ENCODE data around the gene RSPH9. TPM values are rescaled to one million over a fixed set of nuclear protein-coding genes. Genes with fewer than 3 reads are reported as not detected.
"Not testable (repeated sequence)": the region's sequence is repeated elsewhere in the genome, so short reads cannot be mapped to it uniquely, and the experiment has no call there.

Gene RSPH9
- total RNA-seq, 1 donor from 2014 or later = not detected

- ChIA-PET POLR2A (interaction anchor here (0.6 to 3.0 kb wide), 20 partner anchors 11 to 857 kb away, joined by 3 to 23 read pairs (median 6); partner anchors contain the start of genes HSP90AB1, MRPL14, POLH and POLR1C), CTCF (interaction anchor here (1.0 to 1.6 kb wide), 4 partner anchors 17 to 684 kb away, joined by 3 to 5 read pairs (median 4); partner anchors contain the start of gene AARS2)
- ATAC-seq (ENCODE audit: low read depth) = peak; percentile 12
- peak; percentile 43 for DNase-seq
- Mint-ChIP-seq H3K9me3 (no peaks in the 10 kb centered on the region), H3K4me1 (peaks cover 35% of the 10 kb centered on the region), H3K27me3 (no peaks in the 10 kb centered on the region), H3K4me3 (peak overlapping the region; percentile 98), H3K36me3 (ENCODE audit: low read depth) (peaks cover 41% of the 10 kb centered on the region), H3K27ac (peak overlapping the region; percentile 99)
- intact Hi-C loops (cut with micrococcal nuclease) = loop anchor here (1.0 to 10.0 kb wide), 14 partner anchors 17 to 856 kb away; partner anchors contain the start of genes ABCC10, CDC5L, HSP90AB1 and MRPL14
- TF ChIP-seq, protein P1, sequence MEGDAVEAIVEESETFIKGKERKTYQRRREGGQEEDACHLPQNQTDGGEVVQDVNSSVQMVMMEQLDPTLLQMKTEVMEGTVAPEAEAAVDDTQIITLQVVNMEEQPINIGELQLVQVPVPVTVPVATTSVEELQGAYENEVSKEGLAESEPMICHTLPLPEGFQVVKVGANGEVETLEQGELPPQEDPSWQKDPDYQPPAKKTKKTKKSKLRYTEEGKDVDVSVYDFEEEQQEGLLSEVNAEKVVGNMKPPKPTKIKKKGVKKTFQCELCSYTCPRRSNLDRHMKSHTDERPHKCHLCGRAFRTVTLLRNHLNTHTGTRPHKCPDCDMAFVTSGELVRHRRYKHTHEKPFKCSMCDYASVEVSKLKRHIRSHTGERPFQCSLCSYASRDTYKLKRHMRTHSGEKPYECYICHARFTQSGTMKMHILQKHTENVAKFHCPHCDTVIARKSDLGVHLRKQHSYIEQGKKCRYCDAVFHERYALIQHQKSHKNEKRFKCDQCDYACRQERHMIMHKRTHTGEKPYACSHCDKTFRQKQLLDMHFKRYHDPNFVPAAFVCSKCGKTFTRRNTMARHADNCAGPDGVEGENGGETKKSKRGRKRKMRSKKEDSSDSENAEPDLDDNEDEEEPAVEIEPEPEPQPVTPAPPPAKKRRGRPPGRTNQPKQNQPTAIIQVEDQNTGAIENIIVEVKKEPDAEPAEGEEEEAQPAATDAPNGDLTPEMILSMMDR (IDR thresholded peaks at IDR 0.05) = no peak
Observed at GRCh38 chr6:43628393-43629103, 16.3 kb upstream of the RSPH9 start.

- H3K27ac Mint-ChIP-seq = peak within 1 kb of the TSS; percentile 99
- POLR2A ChIA-PET = interaction anchor here (0.6 to 3.0 kb wide), 35 partner anchors 10 to 1065 kb away, joined by 3 to 23 read pairs (median 5); partner anchors contain the start of genes CDC5L, CNPY3, HSP90AB1 and MRPL14
- no peaks in the 10 kb centered on the region for H3K9me3 Mint-ChIP-seq
- CTCF ChIA-PET = interaction anchor here (1.0 to 1.6 kb wide), 4 partner anchors 17 to 684 kb away, joined by 3 to 5 read pairs (median 4); partner anchors contain the start of gene AARS2
- intact Hi-C loops (cut with micrococcal nuclease) = loop anchor here (1.0 to 10.0 kb wide), 14 partner anchors 16 to 857 kb away; partner anchors contain the start of genes ABCC10, CDC5L, HSP90AB1 and MRPL14
- peak within 1 kb of the TSS; percentile 98 for H3K4me3 Mint-ChIP-seq
- no peaks in the 10 kb centered on the region for H3K27me3 Mint-ChIP-seq
- H3K36me3 Mint-ChIP-seq (ENCODE audit: low read depth) = peaks cover 35% of the 10 kb centered on the region
- TF ChIP-seq, protein P1 (IDR thresholded peaks at IDR 0.05) = no peak
- peaks cover 40% of the 10 kb centered on the region for H3K4me1 Mint-ChIP-seq
- peak; percentile 92 for DNase-seq
- ATAC-seq (ENCODE audit: low read depth) = peak; percentile 83
Observed at GRCh38 chr6:43629104-43629504, 15.7 kb upstream of the RSPH9 start, which contains the start of gene GTPBP2. TSS of gene GTPBP2 (minus strand) at chr6:43629264. CDS start at chr6:43629162, 102 bp downstream.

- peak overlapping the region; percentile 98 for H3K4me3 Mint-ChIP-seq
- intact Hi-C loops (cut with micrococcal nuclease) = loop anchor here (1.0 to 10.0 kb wide), 14 partner anchors 16 to 857 kb away; partner anchors contain the start of genes ABCC10, CDC5L, HSP90AB1 and MRPL14
- peak overlapping the region; percentile 99 for H3K27ac Mint-ChIP-seq
- peaks cover 41% of the 10 kb centered on the region for H3K4me1 Mint-ChIP-seq
- H3K9me3 Mint-ChIP-seq = no peaks in the 10 kb centered on the region
- CTCF ChIA-PET = interaction anchor here (1.0 to 1.6 kb wide), 5 partner anchors 16 to 683 kb away, joined by 3 to 5 read pairs (median 3); partner anchors contain the start of gene AARS2
- H3K27me3 Mint-ChIP-seq = no peaks in the 10 kb centered on the region
- TF ChIP-seq, protein P1 (IDR thresholded peaks at IDR 0.05) = no peak
- ATAC-seq (ENCODE audit: low read depth) (peak; percentile 70), DNase-seq (peak; percentile 87)
- H3K36me3 Mint-ChIP-seq (ENCODE audit: low read depth) = peaks cover 30% of the 10 kb centered on the region
- POLR2A ChIA-PET = interaction anchor here (0.5 to 3.0 kb wide), 41 partner anchors 10 to 1066 kb away, joined by 3 to 23 read pairs (median 4); partner anchors contain the start of genes CDC5L, CNPY3, HSP90AB1 and MRPL14
Observed at GRCh38 chr6:43629505-43630300, 15.1 kb upstream of the RSPH9 start.

GRCh38 chr6:43630980-43631619 is 13.7 kb upstream of the RSPH9 start:
- intact Hi-C loops (cut with micrococcal nuclease) = no loop called here
- no peak for ATAC-seq (ENCODE audit: low read depth)
- no peaks in the 10 kb centered on the region for H3K9me3 Mint-ChIP-seq
- peaks cover 20% of the 10 kb centered on the region for H3K36me3 Mint-ChIP-seq (ENCODE audit: low read depth)
- ChIA-PET POLR2A (interaction anchor here (1.0 to 2.4 kb wide), 3 partner anchors 10 to 114 kb away, joined by 3 to 8 read pairs (median 5); partner anchors contain the start of genes POLR1C and YIPF3), CTCF (no interaction called here)
- TF ChIP-seq, protein P1 (IDR thresholded peaks at IDR 0.05) = no peak
- no peaks in the 10 kb centered on the region for H3K27me3 Mint-ChIP-seq
- peak overlapping the region; percentile 74 for H3K27ac Mint-ChIP-seq
- DNase-seq = no peak
- H3K4me3 Mint-ChIP-seq = peak overlapping the region; percentile 30
- peaks cover 54% of the 10 kb centered on the region for H3K4me1 Mint-ChIP-seq

- intact Hi-C loops (cut with micrococcal nuclease); H3K4me3 Mint-ChIP-seq; H3K27ac Mint-ChIP-seq; DNase-seq; ATAC-seq (ENCODE audit: low read depth); H3K27me3 Mint-ChIP-seq; H3K9me3 Mint-ChIP-seq: not testable (repeated sequence)
- CTCF ChIA-PET = interaction anchor here (0.7 kb wide), 1 partner anchor 505 kb away, joined by 5 read pairs; no protein-coding TSS in a partner anchor
- POLR2A ChIA-PET = interaction anchor here (0.7 to 1.4 kb wide), 2 partner anchors 58 to 118 kb away, joined by 3 to 5 read pairs; partner anchors contain the start of gene XPO5
- Mint-ChIP-seq H3K4me1 (peaks cover 50% of the 10 kb centered on the region), H3K36me3 (ENCODE audit: low read depth) (peaks cover 20% of the 10 kb centered on the region)
Observed at GRCh38 chr6:43633002-43633401, 11.8 kb upstream of the RSPH9 start.
